HG02588 (cell line): ENCODE results near the gene ZNF263.
"Not testable (repeated sequence)": the region's sequence is repeated elsewhere in the genome, so short reads cannot be mapped to it uniquely, and the experiment has no call there.

ENCODE experiments used
- ATAC-seq: cut with Tn5 transposase; IDR thresholded peaks from one replicate; pipeline ENCODE4 v1.9.1; 2021; ENCODE audit warnings: mild to moderate bottlenecking, moderate library complexity; ENCODE audit not compliant: unreplicated experiment

The ZNF263 gene

GRCh38 chr16:3266873-3267537 lies 16.3 kb upstream of the ZNF263 start:
- no peak for ATAC-seq

GRCh38 chr16:3268294-3268693 lies 15.0 kb upstream of the ZNF263 start:
- ATAC-seq = no peak

GRCh38 chr16:3270718-3271117 lies 12.6 kb upstream of the ZNF263 start:
- not testable (repeated sequence) for ATAC-seq

- ATAC-seq = not testable (repeated sequence)
These were observed 12.0 kb upstream of the ZNF263 start for GRCh38 chr16:3271281-3271680.

GRCh38 chr16:3274490-3274889 lies 8.8 kb upstream of the ZNF263 start:
- no peak for ATAC-seq

- ATAC-seq = no peak
These were observed 8.3 kb upstream of the ZNF263 start for GRCh38 chr16:3274947-3275346.

GRCh38 chr16:3276679-3277078 lies 6.6 kb upstream of the ZNF263 start:
- no peak for ATAC-seq

GRCh38 chr16:3281222-3281820 lies 2.0 kb upstream of the ZNF263 start:
- ATAC-seq = no peak

GRCh38 chr16:3282103-3282729 lies 1.1 kb upstream of the ZNF263 start:
- ATAC-seq = peak; percentile 19

GRCh38 chr16:3283543-3284447 lies 504 bp downstream of the ZNF263 start:
- ATAC-seq = no peak

GRCh38 chr16:3285131-3285530 lies 1.8 kb downstream of the ZNF263 start:
- ATAC-seq = no peak

- no peak for ATAC-seq
These were observed 6.8 kb downstream of the ZNF263 start for GRCh38 chr16:3289998-3290673.

- ATAC-seq = no peak
These were observed 9.3 kb downstream of the ZNF263 start for GRCh38 chr16:3292604-3293003.

GRCh38 chr16:3295209-3295608 lies 11.9 kb downstream of the ZNF263 start:
- no peak for ATAC-seq

- ATAC-seq = no peak
These were observed 12.5 kb downstream of the ZNF263 start for GRCh38 chr16:3295783-3296182.

- no peak for ATAC-seq
These were observed 21.1 kb downstream of the ZNF263 start for GRCh38 chr16:3304370-3304769.

- peak; percentile 93 for ATAC-seq
These were observed 22.1 kb downstream of the ZNF263 start, which contains the start of the genes TIGD7 and ZNF75A for GRCh38 chr16:3305109-3306068. Gene TIGD7, minus strand, starts transcription at chr16:3305430. Its CDS starts 4,816 bp downstream, at chr16:3300614. Gene ZNF75A, plus strand, starts transcription at chr16:3305497. Its CDS starts 2,932 bp downstream, at chr16:3308429.

- ATAC-seq = no peak
These were observed 22.8 kb downstream of the ZNF263 start for GRCh38 chr16:3306078-3306477.

- ATAC-seq = no peak
These were observed 28.2 kb downstream of the ZNF263 start for GRCh38 chr16:3311496-3311895.
